GM12864 (cell line): Measurements from ENCODE around the gene TDRD10.
A peak's percentile ranks its signal among the peaks of the same experiment; 100 is the strongest.
"Not testable (repeated sequence)": the region's sequence is repeated elsewhere in the genome, so short reads cannot be mapped to it uniquely, and the experiment has no call there.

Source experiments
- DNase-seq: peaks from one replicate; pipeline ENCODE4 v3.0.0-alpha.2; 2011; ENCODE audit warnings: low read depth
- H3K4me3 ChIP-seq: 2 replicates; pipeline ENCODE4 v1.5.1; 2011; ENCODE audit warnings: mild to moderate bottlenecking, low read depth, low read length, control low read depth
- CTCF ChIP-seq: IDR thresholded peaks from 2 replicates; pipeline ENCODE4 v1.5.1; 2011; ENCODE audit warnings: low read depth, mild to moderate bottlenecking, moderate library complexity, low read length, control low read depth, inconsistent platforms; ENCODE audit errors: missing control alignments

TDRD10 gene

GRCh38 chr1:154478639-154479038 lies 23.4 kb upstream of the TDRD10 start:
- H3K4me3 ChIP-seq: no peak overlapping the region
- TF ChIP-seq CTCF: peak; percentile 10
- no peak for DNase-seq

GRCh38 chr1:154479764-154480421 lies 22.1 kb upstream of the TDRD10 start:
- DNase-seq: peak; percentile 46
- H3K4me3 ChIP-seq: no peak overlapping the region
- TF ChIP-seq CTCF: peak; percentile 90

- DNase-seq: no peak
- no peak overlapping the region for H3K4me3 ChIP-seq
- no peak for TF ChIP-seq CTCF
Observed at GRCh38 chr1:154481053-154481452, 21.0 kb upstream of the TDRD10 start.

- no peak for DNase-seq
- no peak for TF ChIP-seq CTCF
- no peak overlapping the region for H3K4me3 ChIP-seq
Observed at GRCh38 chr1:154483941-154484803, 17.8 kb upstream of the TDRD10 start.

GRCh38 chr1:154485106-154485505 lies 16.9 kb upstream of the TDRD10 start:
- TF ChIP-seq CTCF: no peak
- DNase-seq: no peak
- H3K4me3 ChIP-seq: no peak overlapping the region

GRCh38 chr1:154485910-154486496 lies 16.0 kb upstream of the TDRD10 start:
- DNase-seq: no peak

GRCh38 chr1:154486756-154487155 lies 15.3 kb upstream of the TDRD10 start:
- H3K4me3 ChIP-seq, DNase-seq: not testable (repeated sequence)

More at GRCh38 chr1:154485910-154486496, 16.0 kb upstream of the TDRD10 start:
- no peak overlapping the region for H3K4me3 ChIP-seq
- no peak for TF ChIP-seq CTCF
